ENCODE measurements around the gene COL9A2. TPM values are rescaled to one million over a fixed set of nuclear protein-coding genes. Genes with fewer than 3 reads are reported as not detected.

Gene COL9A2
- total RNA-seq, 2 experiments from 2014 or later: 2.4 to 3.0 TPM

GRCh38 chr1:40257688-40258444 is 59.2 kb downstream of the COL9A2 start, which contains the start of gene ZMPSTE24:
Gene ZMPSTE24, plus strand, starts transcription at chr1:40258236. Its CDS starts 36 bp downstream, at chr1:40258272.
- peak within 1 kb of the TSS; percentile 95 to 99 for H3K27ac ChIP-seq (ENCODE audit: low read depth in 1 of 2, low read length in 2 of 2)
- peaks cover 44% of the 10 kb centered on the region for H3K36me3 Mint-ChIP-seq (ENCODE audit: low read depth)
- no peak for TF ChIP-seq CTCF (IDR thresholded peaks at IDR 0.05)
- H3K4me1 Mint-ChIP-seq (ENCODE audit: low read depth): peaks cover 56% of the 10 kb centered on the region
- no peaks in the 10 kb centered on the region for H3K9me3 Mint-ChIP-seq
- DNase-seq (peak; percentile 93 to 99 (median 95)), ATAC-seq (ENCODE audit: poor library complexity) (peak; percentile 95)
- POLR2A ChIA-PET: interaction anchor here (0.7 to 1.8 kb wide), 22 partner anchors 9 to 722 kb away, joined by 3 to 15 read pairs (median 4); partner anchors contain the start of genes CAP1, NFYC, PPT1 and RLF
- H3K4me3 ChIP-seq (ENCODE audit: low read length): peak within 1 kb of the TSS; percentile 86
- H3K27me3 Mint-ChIP-seq: no peaks in the 10 kb centered on the region
- peaks cover 27% of the 10 kb centered on the region for H3K4me1 ChIP-seq (ENCODE audit: insufficient read depth, low read length)
- H3K9me3 ChIP-seq (ENCODE audit: control insufficient read depth in 1 of 2, insufficient read depth in 1 of 2, low read length in 2 of 2): no peaks in the 10 kb centered on the region
- H3K27me3 ChIP-seq (ENCODE audit: control insufficient read depth in 1 of 2, insufficient read depth in 2 of 2, low read length in 2 of 2): no peaks in the 10 kb centered on the region
- intact Hi-C loops (cut with DNase I, micrococcal nuclease): loop anchor here (1.0 to 10.0 kb wide), 9 partner anchors 57 to 516 kb away; partner anchors contain the start of genes CAP1 (in 2 of the 2), RLF (in 2 of the 2), SMAP2 (in 1 of the 2) and ZNF684 (in 1 of the 2)
- CTCF ChIA-PET: interaction anchor here (0.9 to 1.2 kb wide), 2 partner anchors 16 to 81 kb away, joined by 3 to 5 read pairs; no protein-coding TSS in a partner anchor
- H3K4me3 Mint-ChIP-seq: peak within 1 kb of the TSS; percentile 95
- peak within 1 kb of the TSS; percentile 99 for H3K27ac Mint-ChIP-seq
- H3K36me3 ChIP-seq (ENCODE audit: insufficient read depth, low read length): peaks cover 27% of the 10 kb centered on the region

- Histone ChIP-seq H3K27ac (ENCODE audit: low read depth in 1 of 2, low read length in 2 of 2) (peak overlapping the region; percentile 95 to 99), H3K36me3 (ENCODE audit: insufficient read depth, low read length) (peaks cover 22% of the 10 kb centered on the region), H3K4me1 (ENCODE audit: insufficient read depth, low read length) (peaks cover 27% of the 10 kb centered on the region), H3K9me3 (ENCODE audit: control insufficient read depth in 1 of 2, insufficient read depth in 1 of 2, low read length in 2 of 2) (no peaks in the 10 kb centered on the region), H3K27me3 (ENCODE audit: control insufficient read depth in 1 of 2, insufficient read depth in 2 of 2, low read length in 2 of 2) (no peaks in the 10 kb centered on the region), H3K4me3 (ENCODE audit: low read length) (peak overlapping the region; percentile 86)
- no peaks in the 10 kb centered on the region for H3K27me3 Mint-ChIP-seq
- no peaks in the 10 kb centered on the region for H3K9me3 Mint-ChIP-seq
- ChIA-PET CTCF (interaction anchor here (0.9 to 1.2 kb wide), 2 partner anchors 16 to 81 kb away, joined by 3 to 5 read pairs; no protein-coding TSS in a partner anchor), POLR2A (interaction anchor here (0.7 to 1.8 kb wide), 25 partner anchors 9 to 723 kb away, joined by 3 to 15 read pairs (median 4); partner anchors contain the start of genes CAP1, NFYC, PPT1 and RLF)
- TF ChIP-seq CTCF (IDR thresholded peaks at IDR 0.05): no peak
- peak overlapping the region; percentile 95 for H3K4me3 Mint-ChIP-seq
- intact Hi-C loops (cut with DNase I, micrococcal nuclease): loop anchor here (2.0 to 10.0 kb wide), 7 partner anchors 58 to 515 kb away; partner anchors contain the start of genes RLF (in 1 of the 2), SMAP2 (in 1 of the 2) and ZNF684 (in 1 of the 2)
- peak overlapping the region; percentile 99 for H3K27ac Mint-ChIP-seq
- DNase-seq: no peak
- no peak for ATAC-seq (ENCODE audit: poor library complexity)
- H3K36me3 Mint-ChIP-seq (ENCODE audit: low read depth): peaks cover 38% of the 10 kb centered on the region
- peaks cover 52% of the 10 kb centered on the region for H3K4me1 Mint-ChIP-seq (ENCODE audit: low read depth)
Measured at GRCh38 chr1:40257313-40257687, 59.8 kb downstream of the COL9A2 start.

GRCh38 chr1:40256401-40257084 is 60.5 kb downstream of the COL9A2 start:
- DNase-seq (no peak), ATAC-seq (ENCODE audit: poor library complexity) (no peak)
- TF ChIP-seq CTCF (IDR thresholded peaks at IDR 0.05): no peak
- peaks cover 14% of the 10 kb centered on the region for H3K36me3 ChIP-seq (ENCODE audit: insufficient read depth, low read length)
- CTCF ChIA-PET: interaction anchor here (1.0 to 1.2 kb wide), 2 partner anchors 59 to 82 kb away, joined by 5 read pairs; no protein-coding TSS in a partner anchor
- peaks cover 27% of the 10 kb centered on the region for H3K4me1 ChIP-seq (ENCODE audit: insufficient read depth, low read length)
- Mint-ChIP-seq H3K4me1 (ENCODE audit: low read depth) (peaks cover 52% of the 10 kb centered on the region), H3K27me3 (no peaks in the 10 kb centered on the region), H3K36me3 (ENCODE audit: low read depth) (peaks cover 30% of the 10 kb centered on the region), H3K27ac (peak overlapping the region; percentile 99), H3K4me3 (peak overlapping the region; percentile 95), H3K9me3 (no peaks in the 10 kb centered on the region)
- POLR2A ChIA-PET: interaction anchor here (0.7 to 1.8 kb wide), 8 partner anchors 14 to 435 kb away, joined by 3 to 15 read pairs (median 4); partner anchors contain the start of genes NFYC, SMAP2 and ZFP69B
- H3K27me3 ChIP-seq (ENCODE audit: control insufficient read depth in 1 of 2, insufficient read depth in 2 of 2, low read length in 2 of 2): no peaks in the 10 kb centered on the region
- H3K9me3 ChIP-seq (ENCODE audit: control insufficient read depth in 1 of 2, insufficient read depth in 1 of 2, low read length in 2 of 2): no peaks in the 10 kb centered on the region
- intact Hi-C loops (cut with DNase I, micrococcal nuclease): loop anchor here (2.0 to 10.0 kb wide), 7 partner anchors 58 to 514 kb away; partner anchors contain the start of genes RLF (in 1 of the 2), SMAP2 (in 1 of the 2) and ZNF684 (in 1 of the 2)
- H3K4me3 ChIP-seq (ENCODE audit: low read length): peak overlapping the region; percentile 86
- H3K27ac ChIP-seq (ENCODE audit: low read depth in 1 of 2, low read length in 2 of 2): peak overlapping the region in 1 of 2 donors; percentile 99

Measured in CD4-positive, alpha-beta T cell (primary cell).